Suprapubic skin (tissue), 3 donors: Measurements from ENCODE around the gene ZNRD2.

Experiments
- CTCF ChIP-seq, 2 donors: fragments of 200-600 bp in 1 of 2; fragments of 450-650 bp in 1 of 2; sonication (generic) in 1 of 2; IDR thresholded peaks; one replicate each; pipeline ENCODE4 v1.5.1; 2016 to 2019; ENCODE audit warnings: antibody characterized with exemption in 2 of 2, mild to moderate bottlenecking in 1 of 2, moderate library complexity in 1 of 2
- POLR2A ChIP-seq, 2 donors: fragments of 450-650 bp; IDR thresholded peaks; one replicate each; pipeline ENCODE4 v1.6.1; 2017; ENCODE audit warnings: antibody characterized with exemption in 2 of 2, mild to moderate bottlenecking in 2 of 2, moderate library complexity in 2 of 2

- TF ChIP-seq CTCF (IDR thresholded peaks at IDR 0.05) (no peak), POLR2A (IDR thresholded peaks at IDR 0.05) (no peak)
Measured at GRCh38 chr11:65619281-65619928, 49.1 kb downstream of the ZNRD2 start.
